AG04449 (cell line): ENCODE measurements around the gene TNFAIP8L3.

ENCODE experiments used
- CTCF ChIA-PET: fragments of 350-600 bp; formaldehyde crosslinking; extraction: SDS; loops from one replicate; lab custom pipeline; 2021; ENCODE audit warnings: antibody characterized with exemption; lab: Yijun Ruan, JAX
- POLR2A ChIA-PET: fragments of 400-600, 350-600 bp; formaldehyde crosslinking; extraction: SDS; loops from one replicate; lab custom pipeline; 2020; ENCODE audit warnings: antibody characterized with exemption, inconsistent platforms; lab: Yijun Ruan, JAX
- DNase-seq: peaks from one replicate; pipeline ENCODE4 v3.0.0-alpha.2; 2010; ENCODE audit warnings: low read depth, low spot score
- H3K4me3 ChIP-seq: 2 replicates; pipeline ENCODE4 v1.5.1; 2011; ENCODE audit warnings: low read depth, mild to moderate bottlenecking, control low read depth, low read length
- TF ChIP-seq, protein P1 (sequence below): IDR thresholded peaks from one replicate; pipeline ENCODE4 v1.5.1; 2011; ENCODE audit warnings: mild to moderate bottlenecking, moderate library complexity, low read length, control low read depth, inconsistent platforms; ENCODE audit not compliant: insufficient read depth; ENCODE audit errors: missing control alignments

TNFAIP8L3 gene

DNA sequence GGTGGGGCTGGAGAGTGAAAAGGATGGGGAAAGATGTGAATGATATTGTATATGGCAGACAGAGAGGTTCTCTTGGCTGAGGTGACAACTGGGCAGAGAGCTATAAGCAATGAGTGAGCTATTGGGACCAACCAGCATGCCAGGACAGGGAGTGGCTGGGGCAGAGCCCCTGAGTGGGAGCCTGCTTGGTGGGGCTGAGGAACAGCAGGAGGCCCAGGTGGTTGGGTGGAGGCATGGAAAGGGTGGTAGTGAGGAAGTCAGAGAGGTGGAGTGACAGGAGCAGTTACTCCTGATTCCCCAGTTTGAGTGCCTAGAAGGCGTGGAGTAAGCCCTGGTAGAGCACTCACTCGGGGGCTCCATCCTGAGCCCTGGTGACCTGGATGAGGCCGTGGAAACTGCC is 15.5 kb upstream of the TNFAIP8L3 start:
- POLR2A ChIA-PET = no interaction called here
- TF ChIP-seq, protein P1, sequence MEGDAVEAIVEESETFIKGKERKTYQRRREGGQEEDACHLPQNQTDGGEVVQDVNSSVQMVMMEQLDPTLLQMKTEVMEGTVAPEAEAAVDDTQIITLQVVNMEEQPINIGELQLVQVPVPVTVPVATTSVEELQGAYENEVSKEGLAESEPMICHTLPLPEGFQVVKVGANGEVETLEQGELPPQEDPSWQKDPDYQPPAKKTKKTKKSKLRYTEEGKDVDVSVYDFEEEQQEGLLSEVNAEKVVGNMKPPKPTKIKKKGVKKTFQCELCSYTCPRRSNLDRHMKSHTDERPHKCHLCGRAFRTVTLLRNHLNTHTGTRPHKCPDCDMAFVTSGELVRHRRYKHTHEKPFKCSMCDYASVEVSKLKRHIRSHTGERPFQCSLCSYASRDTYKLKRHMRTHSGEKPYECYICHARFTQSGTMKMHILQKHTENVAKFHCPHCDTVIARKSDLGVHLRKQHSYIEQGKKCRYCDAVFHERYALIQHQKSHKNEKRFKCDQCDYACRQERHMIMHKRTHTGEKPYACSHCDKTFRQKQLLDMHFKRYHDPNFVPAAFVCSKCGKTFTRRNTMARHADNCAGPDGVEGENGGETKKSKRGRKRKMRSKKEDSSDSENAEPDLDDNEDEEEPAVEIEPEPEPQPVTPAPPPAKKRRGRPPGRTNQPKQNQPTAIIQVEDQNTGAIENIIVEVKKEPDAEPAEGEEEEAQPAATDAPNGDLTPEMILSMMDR = no peak
- no peak for DNase-seq
- H3K4me3 ChIP-seq = no peak overlapping the region
- CTCF ChIA-PET = interaction anchor here (5.3 kb wide), 1 partner anchor 11 kb away, joined by 24 read pairs; no protein-coding TSS in a partner anchor

DNA sequence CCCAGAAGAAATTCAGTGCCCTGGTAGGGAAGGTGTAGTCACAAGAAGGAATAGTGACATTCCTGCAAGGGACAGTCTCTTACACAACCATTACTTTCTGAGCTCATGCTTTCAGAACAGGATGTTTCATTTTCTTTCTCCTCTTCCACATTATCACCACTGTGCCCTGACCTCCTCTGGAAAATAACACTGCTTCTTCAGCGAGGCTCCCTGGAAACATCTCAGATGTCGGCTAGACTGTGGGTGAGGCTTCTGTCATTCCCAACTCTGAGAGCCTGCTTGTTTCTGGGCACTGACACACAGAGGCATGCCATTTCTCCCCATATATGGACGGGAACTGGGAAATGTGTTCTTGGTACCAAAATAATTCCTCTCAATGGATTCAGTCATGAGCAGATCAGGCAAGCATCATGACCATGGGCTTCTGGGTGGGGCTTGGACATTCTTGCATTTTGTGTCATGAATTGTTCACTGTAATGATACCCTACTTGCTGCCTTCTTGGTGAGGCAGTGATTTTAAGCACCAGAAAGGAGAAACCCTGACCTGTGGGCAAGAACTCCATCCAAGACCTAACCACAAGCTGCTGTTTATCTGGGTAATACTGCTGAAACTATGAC is 14.3 kb upstream of the TNFAIP8L3 start:
- POLR2A ChIA-PET = interaction anchor here (0.8 to 1.1 kb wide), 3 partner anchors 10 to 12 kb away, joined by 3 to 5 read pairs (median 5); no protein-coding TSS in a partner anchor
- peak; percentile 67 for DNase-seq
- no peak overlapping the region for H3K4me3 ChIP-seq
- TF ChIP-seq, protein P1 = no peak
- CTCF ChIA-PET = interaction anchor here (0.9 to 5.3 kb wide), 4 partner anchors 10 to 54 kb away, joined by 3 to 24 read pairs (median 4); no protein-coding TSS in a partner anchor

DNA sequence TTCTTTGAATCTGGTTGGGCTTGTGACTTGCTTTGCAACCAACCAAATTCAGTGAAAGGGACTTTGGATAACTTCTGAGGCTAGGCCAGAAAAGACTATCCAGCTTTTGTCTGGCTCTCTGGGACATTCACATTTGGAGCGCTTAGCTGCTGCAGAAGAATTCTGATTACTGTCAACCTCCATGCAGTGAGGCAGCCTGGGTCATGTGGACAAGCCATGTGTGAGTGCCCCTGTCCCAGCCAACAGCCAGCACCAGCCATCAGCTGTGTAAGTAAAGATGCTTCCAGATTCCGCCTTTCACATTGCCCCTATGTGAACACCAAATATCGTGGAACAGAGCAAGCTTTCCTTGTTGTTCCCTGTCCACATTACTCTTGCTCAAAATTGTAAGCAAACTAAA is 12.9 kb upstream of the TNFAIP8L3 start:
- ChIA-PET CTCF (interaction anchor here (1.4 to 5.3 kb wide), 2 partner anchors 9 to 56 kb away, joined by 4 to 24 read pairs; no protein-coding TSS in a partner anchor), POLR2A (no interaction called here)
- TF ChIP-seq, protein P1 = no peak
- no peak overlapping the region for H3K4me3 ChIP-seq
- DNase-seq = no peak

DNA sequence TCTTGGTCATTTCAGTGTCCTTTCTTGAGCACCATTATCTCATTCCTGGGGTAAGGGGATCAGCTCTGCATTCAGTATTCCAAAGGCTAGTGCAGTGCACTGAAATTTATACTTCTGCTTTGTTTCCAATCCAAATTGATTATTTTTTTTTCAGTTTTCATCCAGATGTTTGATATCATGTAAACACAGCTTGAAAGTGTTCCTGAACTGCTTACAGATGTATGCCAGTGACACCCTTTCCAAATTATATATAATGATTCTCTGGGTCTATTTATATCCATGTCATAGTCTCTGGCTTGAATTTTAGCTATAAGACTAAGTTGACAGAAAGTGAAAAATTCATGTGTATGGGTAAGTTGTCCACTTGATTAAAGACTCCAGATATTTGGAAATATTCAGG is 11.8 kb upstream of the TNFAIP8L3 start:
- POLR2A ChIA-PET = no interaction called here
- no peak for DNase-seq
- TF ChIP-seq, protein P1 = no peak
- H3K4me3 ChIP-seq = no peak overlapping the region
- CTCF ChIA-PET = interaction anchor here (1.2 to 5.3 kb wide), 5 partner anchors 8 to 175 kb away, joined by 3 to 24 read pairs (median 4); no protein-coding TSS in a partner anchor

DNA sequence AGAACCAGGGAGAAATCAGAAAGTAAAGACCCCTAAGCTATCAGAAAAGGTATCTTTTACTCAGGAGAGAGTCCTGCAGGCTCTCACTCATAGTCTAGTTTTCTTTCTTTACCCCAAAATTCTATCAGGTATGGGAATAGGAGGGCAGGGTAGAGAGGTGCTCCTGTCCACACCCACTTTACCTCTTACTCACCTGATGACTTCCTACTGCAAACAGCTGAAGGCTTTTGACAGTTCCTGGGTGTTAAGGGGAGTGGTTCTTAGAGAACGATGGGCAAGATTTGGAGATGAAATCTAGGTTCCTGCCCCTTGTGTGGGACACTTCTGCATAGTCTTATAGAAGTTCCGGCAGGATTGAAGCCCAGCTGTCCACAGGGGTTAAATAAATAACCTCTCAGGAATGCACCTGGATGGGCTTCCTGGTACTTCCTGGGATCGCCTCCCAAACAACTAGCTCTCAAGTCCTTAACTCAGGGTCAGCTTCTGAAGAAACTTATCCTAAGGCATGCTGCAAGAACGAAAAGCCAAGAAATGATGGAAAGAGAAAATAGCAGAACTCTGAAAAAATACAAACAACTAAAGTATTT is 10.8 kb upstream of the TNFAIP8L3 start:
- TF ChIP-seq, protein P1 = no peak
- no peak for DNase-seq
- POLR2A ChIA-PET = no interaction called here
- CTCF ChIA-PET = interaction anchor here (1.2 to 1.6 kb wide), 4 partner anchors 25 to 176 kb away, joined by 3 to 4 read pairs (median 4); no protein-coding TSS in a partner anchor
- no peak overlapping the region for H3K4me3 ChIP-seq

DNA sequence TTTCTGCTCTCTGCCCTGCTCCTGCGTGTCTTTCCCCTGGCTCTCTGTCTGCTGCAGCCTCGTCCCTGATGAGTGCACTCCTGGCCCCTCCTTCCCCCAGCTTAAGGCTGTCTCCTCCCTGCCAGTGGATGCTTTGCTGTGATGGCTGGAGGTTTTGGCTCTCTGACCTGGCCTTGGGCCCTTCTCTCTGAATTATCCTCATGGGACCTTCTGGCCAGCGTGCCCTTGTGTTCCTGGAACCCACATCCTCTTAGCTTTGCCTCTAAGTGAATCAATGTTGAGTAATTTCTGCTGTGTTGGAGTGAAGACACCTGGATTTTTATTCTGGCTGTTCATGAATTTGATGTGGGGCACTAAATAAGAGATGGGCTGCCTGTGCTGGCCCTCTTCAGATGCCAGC is 9.8 kb upstream of the TNFAIP8L3 start:
- no peak overlapping the region for H3K4me3 ChIP-seq
- ChIA-PET CTCF (interaction anchor here (1.0 kb wide), 2 partner anchors 58 to 88 kb away, joined by 3 to 4 read pairs; no protein-coding TSS in a partner anchor), POLR2A (no interaction called here)
- TF ChIP-seq, protein P1 = no peak
- no peak for DNase-seq
